ENCODE results near the gene ZYX.
"Not testable (repeated sequence)": the region's sequence is repeated elsewhere in the genome, so short reads cannot be mapped to it uniquely, and the experiment has no call there.

The ZYX gene

GRCh38 chr7:143420624-143421023, 39.5 kb downstream of the ZYX start:
- DNase-seq, result not testable (repeated sequence)

GRCh38 chr7:143422033-143422432, 40.9 kb downstream of the ZYX start:
- DNase-seq, result no peak

GRCh38 chr7:143424476-143424875, 43.3 kb downstream of the ZYX start:
- DNase-seq, result not testable (repeated sequence)

- no peak for DNase-seq
These were observed 45.5 kb downstream of the ZYX start for GRCh38 chr7:143426479-143427142.

- DNase-seq, result no peak
These were observed 48.9 kb downstream of the ZYX start for GRCh38 chr7:143429770-143430698.

GRCh38 chr7:143431109-143431508, 50.0 kb downstream of the ZYX start:
- DNase-seq, result no peak

- DNase-seq, result no peak
These were observed 52.6 kb downstream of the ZYX start for GRCh38 chr7:143433759-143434158.

GRCh38 chr7:143434660-143435059, 53.5 kb downstream of the ZYX start:
- no peak for DNase-seq

- DNase-seq, result no peak
These were observed 54.1 kb downstream of the ZYX start for GRCh38 chr7:143435266-143435665.

GRCh38 chr7:143436325-143436946, 55.3 kb downstream of the ZYX start:
- DNase-seq, result no peak

- no peak for DNase-seq
These were observed 56.4 kb downstream of the ZYX start for GRCh38 chr7:143437578-143437977.

- DNase-seq, result no peak
These were observed 58.7 kb downstream of the ZYX start for GRCh38 chr7:143439866-143440265.
